Stimulated activated effector memory CD8-positive, alpha-beta T cell treated with anti-CD3 and anti-CD28 coated beads, Interleukin-12 subunit alpha, Interleukin-12 subunit beta, amount 100 ng/mL, for 72 hours (primary cell): ENCODE results near the gene BCL2L2.
A peak's percentile ranks its signal among the peaks of the same experiment; 100 is the strongest.

ENCODE experiments used
- ATAC-seq: fragments of 150-1000 bp; cut with Tn5 transposase; 2 replicates; pipeline ENCODE4 v1.10.0; 2021
- DNase-seq, 2 donors: peaks; one replicate each; pipeline ENCODE4 v3.0.0; 2021 to 2022; ENCODE audit warnings: low spot score in 2 of 2
- H3K27ac Mint-ChIP-seq: one replicate; pipeline ENCODE4 v1.8.0; 2022; ENCODE audit warnings: mild to moderate bottlenecking, mixed read lengths
- H3K36me3 Mint-ChIP-seq: one replicate; pipeline ENCODE4 v1.8.0; 2022; ENCODE audit warnings: mild to moderate bottlenecking, mixed read lengths
- H3K4me1 Mint-ChIP-seq: one replicate; pipeline ENCODE4 v1.8.0; 2022; ENCODE audit warnings: mixed read lengths
- H3K4me3 Mint-ChIP-seq: one replicate; pipeline ENCODE4 v1.8.0; 2022; ENCODE audit warnings: mild to moderate bottlenecking, mixed read lengths
- H3K9me3 Mint-ChIP-seq: one replicate; pipeline ENCODE4 v1.8.0; 2022; ENCODE audit warnings: mixed read lengths

BCL2L2 gene

DNA sequence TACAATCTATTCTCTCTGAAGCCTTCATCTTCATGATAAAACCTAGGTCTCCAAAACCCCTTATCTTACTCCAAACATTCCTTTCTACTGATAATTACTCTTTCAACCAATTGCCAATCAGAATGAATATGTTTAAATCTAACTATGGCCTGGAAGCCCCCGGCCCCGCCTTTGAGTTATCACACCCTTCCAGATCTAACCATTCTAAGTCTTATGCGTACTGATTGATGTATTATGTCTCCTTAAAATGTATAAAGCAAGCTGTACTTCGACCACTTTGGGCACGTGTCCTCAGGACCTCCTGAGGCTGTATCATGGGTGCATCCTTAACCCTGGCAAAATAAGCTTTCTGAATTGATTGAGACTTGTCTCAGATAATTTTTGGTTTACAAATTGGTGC, 29.0 kb downstream of the BCL2L2 start:
- no peak overlapping the region for H3K4me3 Mint-ChIP-seq
- DNase-seq (no peak), ATAC-seq (no peak)

DNA sequence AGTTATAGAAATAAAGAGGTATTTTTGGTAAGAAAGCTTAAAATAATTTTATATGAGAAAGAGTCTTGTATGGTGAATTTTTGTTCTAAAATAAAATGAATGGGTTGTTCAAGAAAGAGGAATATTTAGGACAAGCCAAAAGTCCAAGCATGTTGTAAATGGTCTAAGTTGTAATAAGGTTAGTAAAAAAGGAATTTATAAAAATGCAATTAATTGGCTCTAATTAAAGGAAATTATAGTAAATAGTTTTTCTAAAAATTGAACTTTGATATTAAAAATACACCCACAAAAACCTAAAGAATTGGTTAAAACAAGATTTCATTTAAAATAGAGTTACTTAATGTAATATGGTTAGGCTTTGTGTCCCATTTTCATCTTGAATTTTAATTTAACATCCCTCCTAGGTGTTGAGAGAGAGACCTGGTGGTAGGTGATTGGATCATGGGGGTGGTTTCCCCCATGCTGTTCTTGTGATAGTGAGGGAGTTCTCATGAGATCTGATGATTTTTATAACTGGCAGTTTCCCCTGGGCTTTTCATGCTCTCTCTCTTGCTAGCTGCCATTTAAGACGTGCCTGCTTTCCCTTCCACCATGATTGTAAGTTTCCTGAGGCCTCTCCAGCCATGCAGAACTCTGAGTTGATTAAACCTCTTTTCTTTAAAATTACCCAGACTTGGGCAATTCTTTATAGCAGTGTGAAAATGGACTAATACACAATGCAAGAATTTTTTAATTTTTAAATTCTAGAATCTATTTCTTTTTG, 33.1 kb downstream of the BCL2L2 start:
- Mint-ChIP-seq H3K9me3 (no peaks in the 10 kb centered on the region), H3K4me3 (no peak overlapping the region), H3K4me1 (no peaks in the 10 kb centered on the region), H3K36me3 (no peaks in the 10 kb centered on the region), H3K27ac (no peak overlapping the region)
- DNase-seq (no peak), ATAC-seq (no peak)

More for the DNA sequence above, 29.0 kb downstream of the BCL2L2 start:
- H3K27ac Mint-ChIP-seq: no peak overlapping the region
- H3K4me1 Mint-ChIP-seq: no peaks in the 10 kb centered on the region
- H3K36me3 Mint-ChIP-seq: no peaks in the 10 kb centered on the region
- no peaks in the 10 kb centered on the region for H3K9me3 Mint-ChIP-seq

DNA sequence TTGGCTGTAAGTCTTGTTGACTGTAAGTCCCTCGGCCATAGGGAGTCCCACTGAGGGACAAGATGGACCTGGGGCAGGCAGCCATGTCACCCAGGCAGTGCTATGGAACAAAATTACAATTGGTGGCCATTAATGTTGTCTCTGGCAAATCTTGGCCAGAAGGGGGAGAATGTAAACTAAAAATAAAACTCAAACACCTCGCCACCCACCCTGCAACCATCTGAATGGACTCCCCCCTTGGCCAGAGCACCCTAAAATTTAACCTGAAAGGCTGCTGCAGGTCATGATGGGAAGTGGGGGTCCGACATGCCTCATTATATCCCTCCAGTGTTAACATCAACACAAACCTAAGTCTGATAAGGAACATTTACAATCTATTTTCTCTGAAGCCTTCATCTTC, 37.8 kb downstream of the BCL2L2 start:
- ATAC-seq (no peak), DNase-seq (no peak)
- H3K27ac Mint-ChIP-seq: no peak overlapping the region
- H3K4me3 Mint-ChIP-seq: no peak overlapping the region
- H3K36me3 Mint-ChIP-seq: no peaks in the 10 kb centered on the region
- H3K4me1 Mint-ChIP-seq: no peaks in the 10 kb centered on the region
- no peaks in the 10 kb centered on the region for H3K9me3 Mint-ChIP-seq

DNA sequence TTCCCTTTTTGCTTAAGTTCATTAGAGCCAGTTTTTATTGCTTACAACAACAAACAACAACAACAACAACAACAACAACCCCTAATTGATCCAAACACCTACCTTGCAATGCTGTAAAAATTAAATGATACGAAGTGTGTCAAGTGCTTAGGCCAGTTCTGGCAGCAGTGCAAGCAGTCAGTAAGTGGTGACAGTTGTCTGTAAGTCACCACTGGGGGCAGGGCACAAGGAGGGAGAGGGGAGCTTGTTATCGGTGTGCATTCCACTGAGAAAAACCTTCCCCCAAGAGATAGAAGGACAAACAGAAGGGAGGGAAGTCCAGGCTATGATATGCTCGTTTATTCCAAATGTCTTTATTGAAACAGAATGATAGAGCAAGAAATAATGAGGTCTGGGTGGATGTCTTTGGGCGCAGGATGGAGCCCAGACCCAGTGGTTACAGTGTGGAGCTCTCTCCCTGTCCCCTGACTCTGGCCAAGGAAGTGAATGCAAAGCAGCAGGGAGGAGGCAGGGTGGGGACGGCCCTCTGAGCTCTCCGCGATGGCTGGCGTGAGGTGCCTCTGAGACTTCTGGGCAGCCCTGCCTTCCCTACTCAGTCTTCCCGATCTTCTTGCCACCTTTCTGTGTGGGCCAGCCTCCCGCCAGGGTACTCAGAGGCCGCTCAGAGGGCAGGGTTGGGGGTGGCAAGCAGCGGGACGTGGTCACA, 39.5 kb downstream of the BCL2L2 start:
- H3K4me1 Mint-ChIP-seq: peaks cover 8% of the 10 kb centered on the region
- H3K9me3 Mint-ChIP-seq: no peaks in the 10 kb centered on the region
- no peak for ATAC-seq

DNA sequence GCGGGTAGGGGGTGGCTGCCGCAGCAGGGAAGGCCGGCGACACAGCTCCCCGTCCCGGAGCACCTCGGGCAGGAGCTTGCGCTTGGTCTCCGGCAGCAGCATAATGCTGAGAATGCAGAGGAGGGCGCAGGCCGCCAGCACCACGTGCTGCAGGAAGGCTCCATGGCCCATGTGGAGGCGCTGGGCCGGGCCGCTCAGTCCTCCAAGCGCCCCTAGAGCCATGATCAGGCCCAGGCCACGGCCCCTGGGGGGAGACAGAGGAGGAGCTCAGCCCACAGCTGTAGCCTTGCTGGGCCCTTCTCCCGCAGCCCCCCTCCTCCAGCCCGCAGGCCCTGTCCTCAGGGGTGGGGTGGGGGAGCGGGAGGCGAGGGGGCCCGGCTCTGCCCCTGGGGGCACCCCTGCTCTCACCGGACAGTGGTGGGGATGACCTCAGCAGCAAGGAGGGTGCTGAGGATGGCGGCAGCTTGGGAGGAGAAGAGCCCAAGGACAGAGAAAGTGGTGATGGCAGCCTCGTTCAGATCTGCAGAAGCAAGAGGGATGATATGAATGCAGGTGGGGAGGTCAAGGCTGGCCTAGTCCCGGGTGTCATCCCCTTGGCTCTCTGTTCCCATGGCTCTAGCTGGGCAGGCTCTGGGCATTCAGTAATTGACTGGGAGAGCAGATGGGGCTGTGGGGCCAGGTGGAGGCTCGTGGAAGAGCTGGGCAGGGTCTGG, 40.2 kb downstream of the BCL2L2 start:
- no peak for DNase-seq
- no peaks in the 10 kb centered on the region for H3K36me3 Mint-ChIP-seq
- H3K9me3 Mint-ChIP-seq: no peaks in the 10 kb centered on the region
- H3K4me3 Mint-ChIP-seq: no peak overlapping the region
- H3K4me1 Mint-ChIP-seq: peaks cover 11% of the 10 kb centered on the region
- ATAC-seq: peak; percentile 5
- H3K27ac Mint-ChIP-seq: no peak overlapping the region

More for the DNA sequence above, 39.5 kb downstream of the BCL2L2 start:
- Mint-ChIP-seq H3K36me3 (no peaks in the 10 kb centered on the region), H3K27ac (no peak overlapping the region), H3K4me3 (no peak overlapping the region)
- DNase-seq: no peak

DNA sequence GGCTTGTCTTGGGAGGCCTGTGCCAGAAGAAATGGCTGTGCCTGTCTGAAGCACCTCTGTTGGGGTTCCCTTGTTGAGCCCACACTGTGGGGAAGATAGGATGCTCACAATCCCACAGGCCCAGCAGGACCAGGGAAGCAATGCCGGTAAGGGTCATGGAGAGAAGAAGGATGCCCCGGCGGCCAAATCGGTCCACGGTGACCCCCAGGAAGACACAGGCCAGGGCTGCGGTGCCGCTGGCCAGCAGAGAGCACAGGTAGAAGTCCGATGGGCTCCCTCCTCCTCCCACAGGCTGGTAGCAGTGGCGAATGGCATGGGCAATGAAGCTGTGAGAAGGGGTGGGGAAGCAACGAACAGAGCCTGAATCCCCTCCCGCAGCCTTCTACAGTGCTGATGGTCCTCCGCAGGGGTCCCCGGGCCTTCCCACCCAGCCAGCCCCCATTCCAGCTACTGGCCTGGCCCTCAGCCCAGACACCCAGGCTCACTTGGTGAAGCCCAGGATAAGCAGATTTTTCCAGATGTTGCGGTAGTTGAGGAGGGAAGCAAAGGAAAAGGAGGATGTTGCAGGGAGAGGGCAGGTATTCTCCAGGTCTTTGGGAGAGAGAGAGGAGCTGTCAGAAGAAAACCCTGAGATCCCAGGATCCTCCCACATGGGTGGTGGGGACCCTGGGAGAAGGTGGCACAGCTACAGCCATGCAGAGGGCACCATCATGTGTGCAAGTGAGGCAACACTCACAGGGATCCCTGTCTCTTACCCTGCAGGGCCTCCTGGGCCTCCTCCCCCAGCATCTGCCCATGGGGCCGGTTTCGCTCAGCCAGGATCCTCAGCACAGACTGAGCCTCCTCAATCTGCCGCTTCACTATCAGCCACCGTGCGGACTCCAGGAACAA, 41.0 kb downstream of the BCL2L2 start:
- no peak for DNase-seq
- ATAC-seq: no peak
- Mint-ChIP-seq H3K4me1 (peaks cover 11% of the 10 kb centered on the region), H3K9me3 (no peaks in the 10 kb centered on the region), H3K36me3 (no peaks in the 10 kb centered on the region), H3K4me3 (no peak overlapping the region), H3K27ac (no peak overlapping the region)

DNA sequence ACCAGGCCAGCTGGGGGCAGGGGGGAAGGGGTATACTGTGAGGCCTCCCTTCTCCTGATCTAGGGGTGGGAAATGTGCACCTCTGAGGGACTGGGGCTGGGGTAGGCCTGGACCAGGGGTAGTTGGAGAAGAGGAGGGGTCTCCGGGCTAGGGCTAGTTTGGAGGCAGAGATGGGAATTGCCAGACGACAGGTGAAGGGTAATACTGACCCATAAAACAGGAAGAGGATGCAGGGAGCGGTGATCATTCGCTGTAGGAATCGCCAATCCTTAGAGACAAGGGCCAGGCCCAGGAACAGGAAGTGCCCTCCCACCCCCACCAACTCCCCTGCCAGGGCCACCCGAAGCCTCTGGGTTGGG, 41.6 kb downstream of the BCL2L2 start:
- Mint-ChIP-seq H3K9me3 (no peaks in the 10 kb centered on the region), H3K4me1 (peaks cover 17% of the 10 kb centered on the region), H3K4me3 (no peak overlapping the region), H3K27ac (no peak overlapping the region), H3K36me3 (no peaks in the 10 kb centered on the region)
- DNase-seq (no peak), ATAC-seq (no peak)

DNA sequence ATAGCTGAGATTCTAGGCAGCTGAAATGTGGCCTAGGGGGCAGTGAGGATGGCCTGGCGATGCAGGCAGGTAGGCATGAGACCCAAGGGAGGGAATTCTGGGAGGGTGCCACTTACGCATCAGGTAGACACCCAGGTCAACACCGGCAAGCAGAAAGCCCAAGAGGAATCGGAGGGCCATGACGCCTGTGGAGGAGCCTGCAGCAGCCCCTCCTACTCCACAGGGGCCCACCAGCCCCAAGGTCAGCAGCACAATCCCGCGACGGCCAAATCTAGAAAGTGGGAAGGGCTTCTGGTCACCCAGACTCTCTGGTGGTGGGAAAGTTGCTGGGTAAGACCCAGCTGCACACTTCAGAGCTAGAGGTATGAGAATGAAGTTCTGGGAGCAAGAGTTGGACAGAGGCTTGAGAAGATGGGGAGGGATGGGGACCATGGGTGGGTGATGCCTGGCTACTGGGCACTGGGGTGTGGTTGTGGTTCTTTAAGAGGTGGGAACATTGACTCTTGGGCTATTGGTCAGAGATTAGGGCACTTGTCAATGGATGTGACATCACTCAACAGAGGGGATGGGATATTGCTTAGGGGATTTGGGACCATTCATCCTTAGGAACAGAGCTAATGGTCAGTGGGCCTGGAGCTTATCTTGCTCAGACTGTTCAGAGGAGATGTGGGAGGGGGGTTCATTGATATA, 42.7 kb downstream of the BCL2L2 start:
- no peak for DNase-seq
- Mint-ChIP-seq H3K27ac (no peak overlapping the region), H3K4me1 (peaks cover 18% of the 10 kb centered on the region), H3K36me3 (no peaks in the 10 kb centered on the region), H3K9me3 (no peaks in the 10 kb centered on the region), H3K4me3 (no peak overlapping the region)
- no peak for ATAC-seq

DNA sequence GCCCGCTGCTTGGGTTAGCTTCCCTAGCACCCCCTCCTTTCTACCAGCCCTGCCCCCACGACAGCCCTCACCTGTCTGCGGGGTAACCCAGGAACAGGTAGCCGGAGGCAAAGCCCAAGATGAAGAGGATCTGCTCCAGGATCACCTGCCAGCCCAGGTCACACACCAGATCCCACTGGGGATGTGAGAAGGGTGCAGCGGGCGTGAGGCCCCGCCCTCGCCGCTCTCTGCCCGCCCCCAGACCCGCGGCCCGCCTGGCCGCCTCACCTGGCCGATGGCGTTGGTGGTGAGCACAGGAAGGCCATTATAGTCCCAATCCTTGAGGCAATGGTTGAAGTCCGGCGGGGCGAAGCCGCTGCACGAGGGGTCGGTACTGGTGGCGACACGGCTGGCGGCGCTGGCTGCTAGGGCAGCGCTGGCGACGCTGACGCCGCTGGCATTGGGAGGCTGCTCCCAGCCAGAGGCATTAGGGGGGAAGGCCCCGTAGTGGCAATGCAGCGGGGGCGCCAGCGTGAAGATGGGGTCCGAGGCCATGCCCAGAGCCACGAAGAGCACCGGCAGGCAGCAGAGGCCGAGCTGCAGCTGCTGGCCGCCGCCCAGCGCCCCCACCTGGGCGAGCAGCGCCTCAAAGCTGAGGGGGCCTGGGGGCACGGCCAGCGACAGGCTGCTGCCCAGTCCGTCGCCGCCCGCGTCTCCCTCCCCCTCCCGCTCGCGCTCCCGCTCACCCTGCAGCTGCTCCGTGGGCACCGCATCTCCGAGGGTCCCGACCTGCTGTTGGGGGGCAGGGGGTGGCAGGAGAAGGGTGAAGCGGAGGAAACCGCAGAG, 45.3 kb downstream of the BCL2L2 start:
- Mint-ChIP-seq H3K9me3 (no peaks in the 10 kb centered on the region), H3K27ac (no peak overlapping the region), H3K4me1 (peaks cover 18% of the 10 kb centered on the region), H3K36me3 (no peaks in the 10 kb centered on the region), H3K4me3 (peak overlapping the region; percentile 58)
- ATAC-seq: peak; percentile 3
- DNase-seq: no peak

DNA sequence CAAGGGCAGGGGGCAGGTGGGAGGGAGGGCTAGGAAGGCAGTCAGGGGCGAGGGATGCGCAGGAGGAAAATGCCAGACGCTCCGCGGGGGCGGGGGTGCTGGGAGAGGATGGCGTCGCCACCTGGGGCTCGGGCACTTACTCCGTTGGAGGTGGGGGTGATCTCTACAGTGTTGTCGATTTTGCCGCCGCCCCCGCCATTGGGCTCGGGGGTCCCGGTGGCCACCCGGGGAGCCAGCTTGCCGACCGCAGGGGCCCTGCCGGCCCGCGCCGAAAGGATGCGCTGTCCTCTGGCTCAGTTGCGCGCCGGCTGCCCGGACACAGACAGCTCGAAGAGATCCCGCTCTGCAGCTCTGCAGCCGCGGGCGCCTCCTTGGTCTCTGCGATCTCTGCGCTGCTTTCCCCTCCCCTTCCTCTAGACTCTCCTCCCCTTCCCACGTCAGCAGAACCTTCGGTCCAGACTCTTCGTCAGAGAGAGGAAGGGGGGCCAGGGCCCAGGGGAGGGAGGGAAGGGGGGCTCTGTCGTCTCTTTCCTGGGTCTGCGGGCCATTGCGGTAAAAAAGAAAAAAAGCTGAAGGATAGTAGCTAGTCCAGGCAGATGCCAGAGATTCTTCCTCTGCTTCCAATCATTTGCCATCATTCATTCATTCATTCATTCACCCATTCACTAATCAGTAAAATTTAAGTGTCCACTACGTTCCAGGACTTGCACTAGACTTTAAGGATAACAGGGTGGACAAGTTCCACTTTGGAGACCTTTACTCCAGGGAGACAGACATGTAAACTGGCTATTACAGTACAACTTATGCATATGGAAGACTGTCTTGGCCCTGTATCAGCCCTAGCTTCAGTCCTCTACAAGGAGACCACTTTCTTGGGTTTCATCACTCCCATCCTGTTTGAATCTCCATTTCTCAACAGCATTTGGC, 46.1 kb downstream of the BCL2L2 start, which contains the start of gene SLC22A17:
SLC22A17 (minus strand) TSS at position 382 of the 927 bp plus-strand sequence.
- peak in 1 of 2 donors; percentile 18 for DNase-seq
- no peaks in the 10 kb centered on the region for H3K9me3 Mint-ChIP-seq
- H3K27ac Mint-ChIP-seq: no peak within 1 kb of the TSS
- peaks cover 18% of the 10 kb centered on the region for H3K4me1 Mint-ChIP-seq
- peak; percentile 81 for ATAC-seq
- no peaks in the 10 kb centered on the region for H3K36me3 Mint-ChIP-seq
- peak within 1 kb of the TSS; percentile 58 for H3K4me3 Mint-ChIP-seq

DNA sequence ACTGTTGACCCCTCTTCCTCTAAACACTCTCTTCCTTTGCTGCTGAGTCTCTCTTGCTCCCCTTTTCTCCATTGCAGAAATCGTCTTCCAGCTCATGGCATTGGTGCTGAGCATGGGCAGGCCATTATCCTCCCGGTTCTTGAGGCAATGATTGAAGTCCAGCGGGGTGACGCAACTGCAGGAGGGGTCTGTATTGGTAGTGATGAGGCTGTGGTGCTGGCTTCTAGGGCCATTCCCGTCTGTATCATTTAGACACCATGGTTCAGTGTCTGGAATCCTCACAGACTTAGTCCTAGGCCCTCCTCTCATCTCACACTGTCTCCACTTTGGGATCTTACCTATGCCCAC, 46.8 kb downstream of the BCL2L2 start:
- no peak for ATAC-seq
- Mint-ChIP-seq H3K9me3 (no peaks in the 10 kb centered on the region), H3K4me1 (peaks cover 18% of the 10 kb centered on the region), H3K4me3 (peak overlapping the region; percentile 58), H3K36me3 (no peaks in the 10 kb centered on the region), H3K27ac (no peak overlapping the region)
- DNase-seq: no peak

DNA sequence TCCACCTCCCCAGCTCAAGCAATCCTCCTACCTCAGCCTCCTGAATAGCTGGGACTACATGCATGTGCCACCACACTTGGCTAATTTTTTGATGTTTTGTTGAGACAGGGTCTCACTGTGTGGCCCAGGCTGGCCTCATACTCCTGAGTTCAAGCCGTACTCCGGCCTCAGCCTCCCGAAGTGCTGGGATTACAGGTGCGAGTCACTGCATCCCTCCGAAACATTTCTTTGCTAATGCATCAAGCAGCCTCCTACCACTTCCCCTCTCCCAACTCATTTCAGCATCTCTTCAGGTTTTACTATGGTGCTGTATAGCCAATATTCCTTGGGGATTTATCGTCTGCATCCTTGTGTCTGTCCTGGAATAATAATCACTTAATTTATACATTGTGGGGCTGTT, 48.4 kb downstream of the BCL2L2 start:
- Mint-ChIP-seq H3K27ac (no peak overlapping the region), H3K9me3 (no peaks in the 10 kb centered on the region), H3K36me3 (no peaks in the 10 kb centered on the region), H3K4me1 (peaks cover 18% of the 10 kb centered on the region), H3K4me3 (no peak overlapping the region)
- DNase-seq (no peak), ATAC-seq (no peak)

DNA sequence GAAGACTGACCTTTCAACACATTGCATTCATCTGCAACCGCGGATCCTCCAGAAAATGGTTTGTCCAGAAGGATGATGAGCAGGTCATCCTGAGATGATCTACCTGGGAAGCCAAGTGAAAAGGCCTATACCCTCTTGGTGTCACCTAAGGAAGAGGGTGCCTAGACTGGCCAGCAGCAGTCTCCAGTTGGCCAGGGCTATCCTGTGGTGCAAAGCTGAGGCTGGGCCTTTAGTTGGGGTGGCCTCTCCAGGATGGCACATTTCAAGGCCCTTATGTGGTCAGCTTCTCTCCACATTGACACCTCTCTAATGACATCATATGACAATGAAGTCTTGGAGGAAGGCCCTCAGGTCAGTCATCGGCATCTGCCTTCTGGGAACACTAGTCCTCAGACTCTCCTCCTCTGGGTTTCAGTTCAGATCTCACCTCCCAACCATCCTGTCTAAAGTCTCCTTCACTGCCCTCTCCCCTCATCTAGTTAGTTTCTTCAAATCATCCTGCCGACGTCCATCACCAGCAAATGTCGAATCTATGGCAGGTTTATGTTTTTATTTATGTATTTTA, 49.3 kb downstream of the BCL2L2 start:
- Mint-ChIP-seq H3K36me3 (no peaks in the 10 kb centered on the region), H3K9me3 (no peaks in the 10 kb centered on the region), H3K4me3 (no peak overlapping the region), H3K4me1 (peaks cover 12% of the 10 kb centered on the region), H3K27ac (no peak overlapping the region)
- DNase-seq: no peak
- ATAC-seq: no peak
